ENCODE results near the gene RACGAP1. TPM values are rescaled to one million over a fixed set of nuclear protein-coding genes. Genes with fewer than 3 reads are reported as not detected.

The RACGAP1 gene
- total and polyA plus RNA-seq, 2 of the 4 experiments (the other 2 are of a cell fraction), result 37.9 to 110 TPM

- Histone ChIP-seq H3K9ac (ENCODE audit: low read depth, low read length) (no peak within 1 kb of the TSS), H3K4me3 (ENCODE audit: insufficient read depth, low read depth, low read length) (no peak within 1 kb of the TSS), H2AK5ac (ENCODE audit: low read depth, low read length) (no peak within 1 kb of the TSS), H4K91ac (ENCODE audit: insufficient read depth, low read depth, low read length) (no peak within 1 kb of the TSS), H3K23ac (ENCODE audit: low read depth, low read length) (no peak within 1 kb of the TSS), H3K9me1 (ENCODE audit: insufficient read depth, low read length) (no peaks in the 10 kb centered on the region), H3K14ac (replicated peaks; ENCODE audit: low read depth, low read length) (no peak within 1 kb of the TSS), H3K79me1 (ENCODE audit: low read depth in 1 of 2, low read length in 2 of 2) (no peaks in the 10 kb centered on the region), H3K27me3 (ENCODE audit: control insufficient read depth, insufficient read depth, low read length) (peaks cover 54% of the 10 kb centered on the region), H3K9me3 (ENCODE audit: control insufficient read depth, insufficient read depth, low read length) (no peaks in the 10 kb centered on the region; the same call in 1 of the 2 replicates), H3K56ac (ENCODE audit: extremely low read depth, insufficient read depth, low read length) (no peak within 1 kb of the TSS), H2BK120ac (ENCODE audit: low read depth, low read length) (no peak within 1 kb of the TSS), H3K4me1 (ENCODE audit: control insufficient read depth, insufficient read depth, low read length) (no peaks in the 10 kb centered on the region), H4K20me1 (ENCODE audit: insufficient read depth, low read length) (no peaks in the 10 kb centered on the region), H2AFZ (replicated peaks; ENCODE audit: low read length, poor library complexity) (no peak within 1 kb of the TSS), H2BK20ac (ENCODE audit: low read depth, low read length) (no peak within 1 kb of the TSS), H3K4ac (ENCODE audit: low read depth, low read length) (no peak within 1 kb of the TSS), H2AK9ac (replicated peaks; ENCODE audit: low read depth, low read length, poor library complexity) (no peak within 1 kb of the TSS), H3K36me3 (ENCODE audit: control insufficient read depth, insufficient read depth, low read length) (no peaks in the 10 kb centered on the region), H2BK5ac (ENCODE audit: low read depth, low read length, poor library complexity, severe bottlenecking) (no peak within 1 kb of the TSS), H4K5ac (ENCODE audit: low read depth, low read length) (no peak within 1 kb of the TSS), H3K18ac (ENCODE audit: low read depth, low read length) (no peak within 1 kb of the TSS), H2BK15ac (ENCODE audit: low read depth, low read length) (no peak within 1 kb of the TSS), H3K4me2 (ENCODE audit: low read depth, low read length) (no peak within 1 kb of the TSS), H3K27ac (ENCODE audit: insufficient read depth, low read length) (no peak within 1 kb of the TSS), H4K8ac (ENCODE audit: low read depth in 2 of 2, low read length in 2 of 2) (no peak within 1 kb of the TSS)
- POLR2A ChIA-PET (ENCODE audit: unreplicated experiment), result no interaction called here
- CTCF ChIA-PET, result no interaction called here
- DNase-seq, result no peak
- BruUV-seq (replicated peaks), result no TSS peak
- dilution Hi-C loops (cut with HindIII; ENCODE audit: low sequenced_read_pairs, unreplicated experiment) (no loop called here), in situ Hi-C loops (cut with MboI; ENCODE audit: low sequenced_read_pairs) (loop anchor here (5.0 kb wide), 1 partner anchor 83 kb away; no protein-coding TSS in a partner anchor), intact Hi-C loops (cut with micrococcal nuclease) (no loop called here)
- no peak for ATAC-seq (ENCODE audit: low read depth)
- 81% methylated on average over 14 of the region's 32 CpGs; no CpG with 5 or more reads in 1 of the 2 experiments for WGBS, 2 experiments (ENCODE audit: extremely low coverage in 2 of 2, insufficient read length in 1 of 2)
- TF ChIP-seq RCOR1 (IDR thresholded peaks at IDR 0.05; ENCODE audit: insufficient replicate concordance, low read length) (no peak), ELK1 (IDR thresholded peaks at IDR 0.05; ENCODE audit: borderline replicate concordance, low read depth, low read length) (no peak), MAZ (IDR thresholded peaks at IDR 0.05; ENCODE audit: borderline replicate concordance, low read depth, low read length) (no peak), RAD21 (IDR thresholded peaks at IDR 0.05; ENCODE audit: low read length) (no peak), USF2 (IDR thresholded peaks at IDR 0.05; ENCODE audit: low read depth, low read length) (no peak), FOS (IDR thresholded peaks at IDR 0.05; ENCODE audit: low read depth, low read length) (no peak), CEBPB (IDR thresholded peaks at IDR 0.05; ENCODE audit: low read depth, low read length) (no peak), NFE2L2 (IDR thresholded peaks at IDR 0.05; ENCODE audit: low read depth, low read length) (no peak), MAFK (IDR thresholded peaks at IDR 0.05; ENCODE audit: low read depth, low read length) (no peak), SMC3 (IDR thresholded peaks at IDR 0.05; ENCODE audit: low read depth, low read length) (no peak), RFX5 (IDR thresholded peaks at IDR 0.05; ENCODE audit: low read depth, low read length) (no peak), POLR2A (IDR thresholded peaks at IDR 0.05; ENCODE audit: low read depth, low read length) (no peak), BHLHE40 (IDR thresholded peaks at IDR 0.05; ENCODE audit: low read depth, low read length) (no peak), CHD1 (IDR thresholded peaks at IDR 0.05; ENCODE audit: low read depth, low read length) (no peak), CTCF (conservative IDR thresholded peaks at IDR 0.05; ENCODE audit: low read depth, low read length) (no peak)
Measured at GRCh38 chr12:49950273-49951251, 74.7 kb downstream of the RACGAP1 start, which contains the start of gene AQP2. Gene AQP2, plus strand, starts transcription at chr12:49950737. Its CDS starts 94 bp downstream, at chr12:49950831.

All from IMR-90 (cell line).